Thyroid gland (tissue), 4 donors: ENCODE measurements around the gene FAIM2.

Source experiments
- CTCF ChIP-seq, 6 experiments: fragments of 200-600 bp in 3 of 6; fragments of 450-650 bp in 3 of 6; sonication (generic) in 3 of 6; IDR thresholded peaks; one replicate each; pipeline ENCODE4 v1.5.1; 2016 to 2019; ENCODE audit warnings: antibody characterized with exemption in 6 of 6, mild to moderate bottlenecking in 2 of 6, inconsistent platforms in 1 of 6, moderate library complexity in 1 of 6
- POLR2A ChIP-seq, 2 donors: fragments of 450-650 bp; IDR thresholded peaks; one replicate each; pipeline ENCODE4 v1.6.1; 2017; ENCODE audit warnings: antibody characterized with exemption in 2 of 2, mild to moderate bottlenecking in 2 of 2, moderate library complexity in 1 of 2

GRCh38 chr12:49872381-49872780 is 31.3 kb downstream of the FAIM2 start:
- TF ChIP-seq CTCF (IDR thresholded peaks at IDR 0.05), result no peak
- no peak for TF ChIP-seq POLR2A (IDR thresholded peaks at IDR 0.05)
